ENCODE results near the gene PRSS27. TPM values are rescaled to one million over a fixed set of nuclear protein-coding genes. Genes with fewer than 3 reads are reported as not detected.
"Not testable (repeated sequence)": the region's sequence is repeated elsewhere in the genome, so short reads cannot be mapped to it uniquely, and the experiment has no call there.

PRSS27 gene
- total RNA-seq, 2 donors from 2014 or later = 0.51 TPM; not detected in 1

- DNase-seq (ENCODE audit: low spot score) = no peak
- Histone ChIP-seq H3K27ac (no peak overlapping the region), H3K36me3 (no peaks in the 10 kb centered on the region), H3K27me3 (no peaks in the 10 kb centered on the region), H3K4me3 (no peak overlapping the region), H3K9me3 (no peaks in the 10 kb centered on the region), H3K4me1 (peaks cover 0 to 17% of the 10 kb centered on the region in 2 donors)
- TF ChIP-seq CTCF (IDR thresholded peaks at IDR 0.05) = no peak
These were observed 44.3 kb downstream of the PRSS27 start for GRCh38 chr16:2675714-2676113.

DNA sequence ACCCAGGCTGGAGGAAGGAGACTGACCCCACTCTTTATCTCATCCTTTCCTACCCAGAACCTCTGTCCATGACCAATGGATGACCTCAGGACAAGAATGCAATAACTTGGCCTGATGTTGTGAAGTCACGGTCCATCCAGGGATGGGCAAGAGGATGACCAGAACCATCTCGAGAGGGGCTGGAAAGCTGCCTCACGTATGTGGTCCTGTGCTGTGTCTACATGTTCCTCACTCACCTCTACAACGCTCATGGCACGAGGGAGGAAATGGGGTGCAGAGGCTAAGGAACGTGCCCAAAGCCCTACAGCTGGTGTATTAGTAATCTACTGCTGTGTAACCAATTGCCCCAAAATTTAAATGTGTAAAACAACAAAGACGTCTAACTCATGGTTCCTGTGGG is 45.0 kb downstream of the PRSS27 start:
- no peak for DNase-seq (ENCODE audit: low spot score)
- Histone ChIP-seq H3K36me3 (no peaks in the 10 kb centered on the region), H3K4me3 (no peak overlapping the region), H3K27ac (no peak overlapping the region), H3K27me3 (no peaks in the 10 kb centered on the region), H3K9me3 (no peaks in the 10 kb centered on the region), H3K4me1 (peaks cover 0 to 19% of the 10 kb centered on the region in 2 donors)
- TF ChIP-seq CTCF (IDR thresholded peaks at IDR 0.05) = no peak

- Histone ChIP-seq H3K36me3 (peaks cover 7% of the 10 kb centered on the region), H3K27me3 (no peaks in the 10 kb centered on the region), H3K4me1 (peaks cover 0 to 26% of the 10 kb centered on the region in 2 donors), H3K9me3 (no peaks in the 10 kb centered on the region), H3K4me3 (peak overlapping the region; percentile 47 to 71), H3K27ac (peak overlapping the region; percentile 68 to 80)
- no peak for TF ChIP-seq CTCF (IDR thresholded peaks at IDR 0.05)
- DNase-seq (ENCODE audit: low spot score) = peak; percentile 94
These were observed 46.7 kb downstream of the PRSS27 start for GRCh38 chr16:2673066-2673999.

- H3K27ac ChIP-seq = no peak overlapping the region
These were observed 48.3 kb downstream of the PRSS27 start for GRCh38 chr16:2671741-2672140.

GRCh38 chr16:2671193-2671592 is 48.8 kb downstream of the PRSS27 start:
- H3K4me3 ChIP-seq; H3K27ac ChIP-seq; DNase-seq (ENCODE audit: low spot score); H3K27me3 ChIP-seq; H3K9me3 ChIP-seq: not testable (repeated sequence)
- TF ChIP-seq CTCF (IDR thresholded peaks at IDR 0.05) = peak in 1 of 2 donors; percentile 13
- Histone ChIP-seq H3K36me3 (peaks cover 13% of the 10 kb centered on the region), H3K4me1 (peaks cover 0 to 26% of the 10 kb centered on the region in 2 donors)

More at GRCh38 chr16:2671741-2672140, 48.3 kb downstream of the PRSS27 start:
- Histone ChIP-seq H3K36me3 (peaks cover 13% of the 10 kb centered on the region), H3K27me3 (no peaks in the 10 kb centered on the region), H3K4me3 (peak overlapping the region in 1 of 2 donors; percentile 71), H3K9me3 (no peaks in the 10 kb centered on the region), H3K4me1 (peaks cover 0 to 26% of the 10 kb centered on the region in 2 donors)
- DNase-seq (ENCODE audit: low spot score) = no peak
- TF ChIP-seq CTCF (IDR thresholded peaks at IDR 0.05) = no peak
